ENCODE measurements around the gene CBX8. TPM values are rescaled to one million over a fixed set of nuclear protein-coding genes. Genes with fewer than 3 reads are reported as not detected.

CBX8 gene
- total RNA-seq: 1 to 10 TPM; 1.5 to 5.6 TPM

DNA sequence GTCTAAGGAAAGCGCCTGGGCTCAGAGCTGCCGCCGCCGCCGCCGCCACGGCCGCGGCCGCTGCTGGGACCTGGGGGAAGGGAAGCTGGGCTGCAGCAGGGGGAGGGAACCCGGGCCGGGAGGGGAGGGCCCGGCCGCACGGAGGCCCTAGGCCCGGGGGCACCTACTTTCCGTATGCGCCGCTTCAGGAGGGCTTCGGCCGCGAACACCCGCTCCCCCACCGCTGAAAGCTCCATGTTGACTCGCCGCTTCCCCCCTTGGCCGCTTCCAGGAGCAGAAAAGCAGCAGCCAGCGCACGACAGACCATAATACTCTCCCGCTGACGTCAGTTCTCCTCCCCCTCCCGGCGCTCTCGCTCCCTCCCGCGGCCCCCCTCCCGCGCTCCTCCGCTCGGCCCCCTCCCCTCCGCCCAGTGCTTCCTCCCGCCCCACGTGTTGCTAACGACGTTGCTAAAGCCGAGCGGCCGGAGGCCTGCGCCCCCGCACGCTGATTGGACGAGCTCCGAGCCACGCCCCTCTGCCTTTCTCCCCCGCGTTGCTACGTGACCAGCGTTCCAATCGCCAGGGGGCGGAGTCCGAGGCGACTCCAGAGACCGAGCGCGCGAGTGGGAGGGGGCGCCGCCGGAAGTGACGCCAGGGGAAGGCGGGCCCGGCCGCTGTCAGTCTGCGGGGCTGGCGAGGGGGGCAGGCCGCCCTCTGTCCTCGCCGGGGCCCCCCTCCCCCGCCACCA, at the start of gene CBX8:
CBX8 (minus strand) TSS at position 315 of the 729 bp plus-strand sequence; CDS start at position 236, 79 bp downstream.
- DNase-seq (ENCODE audit: low spot score in 2 of 2) (peak; percentile 98 to 99), ATAC-seq (peak; percentile 87 to 90)
- peak within 1 kb of the TSS; percentile 57 to 60 for H3K27ac Mint-ChIP-seq
- no peaks in the 10 kb centered on the region for H3K9me3 Mint-ChIP-seq
- H3K36me3 Mint-ChIP-seq: peaks cover 3 to 15% of the 10 kb centered on the region in 2 donors

- no peak overlapping the region for H3K27ac Mint-ChIP-seq
- H3K36me3 Mint-ChIP-seq: no peaks in the 10 kb centered on the region
- no peaks in the 10 kb centered on the region for H3K9me3 Mint-ChIP-seq
- ATAC-seq (no peak), DNase-seq (ENCODE audit: low spot score in 2 of 2) (no peak)
Measured at GRCh38 chr17:79845601-79845949, 48.7 kb upstream of the CBX8 start.

- Mint-ChIP-seq H3K9me3 (no peaks in the 10 kb centered on the region), H3K27ac (no peak overlapping the region), H3K36me3 (peaks cover 0 to 3% of the 10 kb centered on the region in 2 donors)
- peak; percentile 69 for ATAC-seq
- DNase-seq (ENCODE audit: low spot score in 2 of 2): peak in 1 of 2 donors; percentile 74
Measured at GRCh38 chr17:79844869-79845600, 48.2 kb upstream of the CBX8 start.

- Mint-ChIP-seq H3K9me3 (no peaks in the 10 kb centered on the region), H3K27ac (no peak overlapping the region), H3K36me3 (peaks cover 0 to 6% of the 10 kb centered on the region in 2 donors)
- ATAC-seq (peak in 1 of 2 donors; percentile 1), DNase-seq (ENCODE audit: low spot score in 2 of 2) (no peak)
Measured at GRCh38 chr17:79843816-79844800, 47.2 kb upstream of the CBX8 start.

DNA sequence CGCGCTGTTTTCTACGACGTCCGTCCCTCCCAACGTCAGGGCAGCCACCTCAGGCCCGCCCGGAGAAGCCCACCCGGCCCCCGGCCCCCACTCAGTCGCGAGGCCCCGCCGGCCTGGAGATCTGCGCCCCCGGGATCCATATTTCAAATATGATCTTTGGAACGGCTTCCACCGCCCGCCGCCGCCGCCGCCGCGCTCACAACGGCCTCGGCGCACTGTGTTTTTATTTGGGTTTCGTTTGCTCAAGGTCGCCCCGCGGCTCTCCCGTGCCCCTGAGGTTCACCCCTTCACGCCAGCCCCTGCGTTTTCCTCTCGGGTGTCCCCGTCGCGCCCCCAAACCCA, 46.6 kb upstream of the CBX8 start:
- H3K36me3 Mint-ChIP-seq: peaks cover 0 to 6% of the 10 kb centered on the region in 2 donors
- ATAC-seq (no peak), DNase-seq (ENCODE audit: low spot score in 2 of 2) (peak in 1 of 2 donors; percentile 32)
- no peak overlapping the region for H3K27ac Mint-ChIP-seq
- no peaks in the 10 kb centered on the region for H3K9me3 Mint-ChIP-seq

GRCh38 chr17:79842656-79843473, 46.0 kb upstream of the CBX8 start:
- Mint-ChIP-seq H3K9me3 (no peaks in the 10 kb centered on the region), H3K36me3 (peaks cover 0 to 6% of the 10 kb centered on the region in 2 donors), H3K27ac (no peak overlapping the region)
- DNase-seq (ENCODE audit: low spot score in 2 of 2) (peak in 1 of 2 donors; percentile 21), ATAC-seq (no peak)

GRCh38 chr17:79842136-79842655, 45.3 kb upstream of the CBX8 start:
- peaks cover 0 to 6% of the 10 kb centered on the region in 2 donors for H3K36me3 Mint-ChIP-seq
- DNase-seq (ENCODE audit: low spot score in 2 of 2): peak in 1 of 2 donors; percentile 20
- H3K9me3 Mint-ChIP-seq: no peaks in the 10 kb centered on the region
- no peak overlapping the region for H3K27ac Mint-ChIP-seq
- no peak for ATAC-seq

DNA sequence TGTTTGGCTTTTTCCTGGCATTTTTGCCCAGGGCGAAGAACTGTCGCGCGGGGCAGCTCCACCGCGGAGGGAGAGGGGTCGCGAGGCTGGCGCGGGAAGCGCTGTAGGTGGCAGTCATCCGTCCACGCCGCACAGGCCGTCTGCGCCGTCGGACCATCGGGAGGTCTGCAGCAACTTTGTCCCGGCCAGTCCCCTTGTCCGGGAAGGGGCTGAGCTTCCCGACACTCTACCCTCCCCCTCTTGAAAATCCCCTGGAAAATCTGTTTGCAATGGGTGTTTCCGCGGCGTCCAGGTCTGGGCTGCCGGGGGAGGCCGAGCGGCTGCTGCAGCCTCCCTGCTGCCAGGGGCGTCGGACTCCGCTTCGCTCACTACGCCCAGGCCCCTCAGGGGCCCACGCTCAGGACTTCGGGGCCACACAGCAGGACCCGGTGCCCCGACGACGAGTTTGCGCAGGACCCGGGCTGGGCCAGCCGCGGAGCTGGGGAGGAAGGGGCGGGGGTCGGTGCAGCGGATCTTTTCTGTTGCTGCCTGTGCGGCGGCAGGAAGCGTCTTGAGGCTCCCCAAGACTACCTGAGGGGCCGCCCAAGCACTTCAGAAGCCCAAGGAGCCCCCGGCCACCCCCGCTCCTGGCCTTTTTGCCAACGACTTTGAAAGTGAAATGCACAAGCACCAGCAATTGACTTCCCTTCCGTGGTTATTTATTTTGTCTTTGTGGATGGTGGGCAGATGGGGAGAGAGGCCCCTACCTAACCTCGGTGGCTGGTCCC, 44.7 kb upstream of the CBX8 start:
- ATAC-seq (no peak), DNase-seq (ENCODE audit: low spot score in 2 of 2) (peak in 1 of 2 donors; percentile 23)
- Mint-ChIP-seq H3K27ac (no peak overlapping the region), H3K9me3 (no peaks in the 10 kb centered on the region), H3K36me3 (peaks cover 0 to 6% of the 10 kb centered on the region in 2 donors)

GRCh38 chr17:79840989-79841286, 44.1 kb upstream of the CBX8 start:
- DNase-seq (ENCODE audit: low spot score in 2 of 2) (no peak), ATAC-seq (no peak)
- H3K9me3 Mint-ChIP-seq: no peaks in the 10 kb centered on the region
- H3K27ac Mint-ChIP-seq: no peak overlapping the region
- H3K36me3 Mint-ChIP-seq: peaks cover 0 to 6% of the 10 kb centered on the region in 2 donors

DNA sequence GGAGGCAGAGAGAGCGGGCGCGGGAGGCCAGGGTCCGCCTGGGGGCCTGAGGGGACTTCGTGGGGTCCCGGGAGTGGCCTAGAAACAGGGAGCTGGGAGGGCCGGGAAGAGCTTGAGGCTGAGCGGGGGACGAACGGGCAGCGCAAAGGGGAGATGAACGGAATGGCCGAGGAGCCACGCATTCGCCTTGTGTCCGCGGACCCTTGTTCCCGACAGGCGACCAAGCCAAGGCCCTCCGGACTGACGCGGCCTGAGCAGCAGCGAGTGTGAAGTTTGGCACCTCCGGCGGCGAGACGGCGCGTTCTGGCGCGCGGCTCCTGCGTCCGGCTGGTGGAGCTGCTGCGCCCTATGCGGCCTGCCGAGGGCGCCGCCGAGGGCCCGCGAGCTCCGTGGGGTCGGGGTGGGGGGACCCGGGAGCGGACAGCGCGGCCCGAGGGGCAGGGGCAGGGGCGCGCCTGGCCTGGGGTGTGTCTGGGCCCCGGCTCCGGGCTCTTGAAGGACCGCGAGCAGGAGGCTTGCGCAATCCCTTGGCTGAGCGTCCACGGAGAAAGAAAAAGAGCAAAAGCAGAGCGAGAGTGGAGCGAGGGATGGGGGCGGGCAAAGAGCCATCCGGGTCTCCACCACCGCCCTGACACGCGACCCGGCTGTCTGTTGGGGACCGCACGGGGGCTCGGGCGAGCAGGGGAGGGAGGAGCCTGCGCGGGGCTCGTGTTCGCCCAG, 43.6 kb upstream of the CBX8 start:
- H3K9me3 Mint-ChIP-seq: no peaks in the 10 kb centered on the region
- no peak overlapping the region for H3K27ac Mint-ChIP-seq
- peaks cover 0 to 6% of the 10 kb centered on the region in 2 donors for H3K36me3 Mint-ChIP-seq
- ATAC-seq (no peak), DNase-seq (ENCODE audit: low spot score in 2 of 2) (peak in 1 of 2 donors; percentile 34)

DNA sequence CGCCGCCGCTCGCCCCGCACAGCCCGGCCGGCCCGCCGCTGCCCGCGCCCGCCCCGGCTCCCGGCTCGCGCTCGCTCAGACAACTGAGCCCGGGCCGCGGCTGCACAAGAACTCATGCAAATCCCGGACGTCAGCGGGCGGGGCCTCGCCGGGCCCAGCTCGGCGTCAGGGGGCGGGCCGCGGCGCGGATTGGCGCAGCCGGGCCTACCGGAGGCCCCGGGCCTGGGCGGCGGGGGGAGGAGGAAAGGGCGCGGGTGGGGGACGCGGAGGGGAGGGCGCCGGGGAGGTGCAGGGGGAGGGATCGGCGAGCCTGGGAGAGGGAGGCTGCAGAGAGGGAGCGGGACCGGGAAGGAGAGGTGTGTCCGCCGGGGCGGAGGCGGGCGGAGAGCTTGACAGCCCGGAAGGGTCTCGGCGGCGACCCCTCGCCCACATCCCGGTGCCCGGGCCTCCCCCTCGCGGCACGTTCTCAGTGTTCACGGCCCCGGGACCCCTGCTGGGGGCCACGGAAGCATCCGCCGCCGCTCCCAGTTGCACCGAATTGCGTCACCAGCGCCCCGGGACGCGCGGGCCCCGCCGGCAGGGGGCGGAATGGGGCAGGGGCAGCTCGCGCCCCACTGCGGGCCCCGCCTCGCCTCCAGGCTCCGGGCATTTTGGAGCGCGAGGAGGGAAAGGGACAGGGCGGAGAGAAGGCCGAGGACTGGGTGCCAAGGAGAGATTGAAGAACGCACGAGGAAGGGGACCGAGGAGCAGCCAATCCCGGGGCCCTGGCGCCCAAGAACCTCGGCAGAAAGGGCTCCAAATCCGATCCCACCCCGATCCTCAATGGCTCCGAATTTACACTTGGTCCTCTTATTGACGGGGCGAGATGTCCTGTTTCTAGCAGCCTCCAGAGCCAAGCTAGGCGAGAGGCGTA, 42.7 kb upstream of the CBX8 start, which contains the start of gene CBX4:
CBX4 (minus strand) TSS at position 85 of the 913 bp plus-strand sequence. CDS start 189 bp downstream, outside the sequence.
- Mint-ChIP-seq H3K36me3 (peaks cover 0 to 11% of the 10 kb centered on the region in 2 donors), H3K9me3 (no peaks in the 10 kb centered on the region), H3K27ac (peak within 1 kb of the TSS; percentile 37 to 83)
- peak; percentile 82 to 87 for DNase-seq (ENCODE audit: low spot score in 2 of 2)
- ATAC-seq: peak; percentile 79 to 85

GRCh38 chr17:79838522-79839274, 41.8 kb upstream of the CBX8 start:
- ATAC-seq (peak; percentile 27 to 38), DNase-seq (ENCODE audit: low spot score in 2 of 2) (peak in 1 of 2 donors; percentile 61)
- Mint-ChIP-seq H3K9me3 (no peaks in the 10 kb centered on the region), H3K36me3 (peaks cover 0 to 12% of the 10 kb centered on the region in 2 donors), H3K27ac (peak overlapping the region; percentile 37 to 83)

GRCh38 chr17:79837888-79838521, 41.1 kb upstream of the CBX8 start:
- Mint-ChIP-seq H3K27ac (peak overlapping the region; percentile 37 to 83), H3K9me3 (no peaks in the 10 kb centered on the region), H3K36me3 (peaks cover 0 to 16% of the 10 kb centered on the region in 2 donors)
- DNase-seq (ENCODE audit: low spot score in 2 of 2): no peak
- ATAC-seq: no peak
